HEK293 (cell line): ENCODE results near the gene ADSS1.

Source experiments
- CTCF ChIP-seq: fragments of 450-650 bp; formaldehyde crosslinking; IDR thresholded peaks from 2 replicates; pipeline ENCODE4 v1.5.1; 2016; ENCODE audit warnings: missing biosample characterization, missing genetic modification characterization
- GLI4 ChIP-seq: fragments of 450-650 bp; formaldehyde crosslinking; IDR thresholded peaks from 2 replicates; pipeline ENCODE4 v1.5.1; 2016; ENCODE audit warnings: missing biosample characterization, missing genetic modification characterization
- PRDM4 ChIP-seq: fragments of 450-650 bp; formaldehyde crosslinking; IDR thresholded peaks from 2 replicates; pipeline ENCODE4 v1.5.1; 2017; ENCODE audit warnings: missing biosample characterization, missing genetic modification characterization
- SETDB1 ChIP-seq: IDR thresholded peaks from one replicate; pipeline ENCODE4 v1.6.1; 2017; ENCODE audit warnings: mild to moderate bottlenecking, low read length, moderate library complexity, mixed read lengths; ENCODE audit not compliant: insufficient read length
- ZBTB44 ChIP-seq: fragments of 450-650 bp; IDR thresholded peaks from 2 replicates; pipeline ENCODE4 v1.5.1; 2018; ENCODE audit warnings: missing biosample characterization, mild to moderate bottlenecking, missing genetic modification characterization

GRCh38 chr14:104717646-104718045 lies 6.4 kb upstream of the ADSS1 start:
- TF ChIP-seq ZBTB44 (tag by site-specific recombination) (no peak), CTCF (tag by site-specific recombination) (no peak), SETDB1 (no peak), PRDM4 (tag by site-specific recombination) (no peak), GLI4 (no peak)
